H9 (cell line): ENCODE measurements around the gene HOXD8. TPM values are rescaled to one million over a fixed set of nuclear protein-coding genes. Genes with fewer than 3 reads are reported as not detected.

Source experiments
- DNase-seq: peaks from one replicate; pipeline ENCODE4 v3.0.0-alpha.2; 2017
- H2AFZ ChIP-seq: one replicate; pipeline ENCODE4 v1.6.1; 2013; ENCODE audit warnings: mild to moderate bottlenecking, low read length, control low read depth, moderate library complexity
- H2AK5ac ChIP-seq: 2 replicates; pipeline ENCODE4 v1.6.1; 2013; ENCODE audit warnings: low read length, control low read depth, mixed read lengths; ENCODE audit not compliant: insufficient read length
- H2BK120ac ChIP-seq: one replicate; pipeline ENCODE4 v1.6.1; 2013; ENCODE audit warnings: low read depth, mild to moderate bottlenecking, low read length, control low read depth, inconsistent platforms; ENCODE audit not compliant: poor library complexity, severe bottlenecking
- H2BK12ac ChIP-seq: 2 replicates; pipeline ENCODE4 v1.6.1; 2013; ENCODE audit warnings: low read length, control low read depth, mixed read lengths, low read depth; ENCODE audit not compliant: insufficient read length
- H2BK15ac ChIP-seq: 2 replicates; pipeline ENCODE4 v1.6.1; 2013; ENCODE audit warnings: low read depth, low read length, control low read depth
- H2BK20ac ChIP-seq: one replicate; pipeline ENCODE4 v1.6.1; 2013; ENCODE audit warnings: low read depth, mild to moderate bottlenecking, low read length, control low read depth, inconsistent platforms; ENCODE audit not compliant: poor library complexity, severe bottlenecking
- H2BK5ac ChIP-seq: 2 replicates; pipeline ENCODE4 v1.6.1; 2013; ENCODE audit warnings: low read length, control low read depth, mixed read lengths; ENCODE audit not compliant: insufficient read length
- H3K14ac ChIP-seq: 2 replicates; pipeline ENCODE4 v1.6.1; 2013; ENCODE audit warnings: low read length, control low read depth; ENCODE audit not compliant: insufficient read depth
- H3K18ac ChIP-seq: 2 replicates; pipeline ENCODE4 v1.6.1; 2013; ENCODE audit warnings: low read depth, mild to moderate bottlenecking, mixed read lengths, low read length, control low read depth; ENCODE audit not compliant: insufficient read length
- H3K23ac ChIP-seq: 2 replicates; pipeline ENCODE4 v1.6.1; 2013; ENCODE audit warnings: low read length, control low read depth, mixed read lengths, low read depth; ENCODE audit not compliant: insufficient read length
- H3K23me2 ChIP-seq: 2 replicates; pipeline ENCODE4 v1.6.1; 2013; ENCODE audit warnings: low read depth, mild to moderate bottlenecking, mixed read lengths, low read length, control low read depth; ENCODE audit not compliant: insufficient read length, poor library complexity, severe bottlenecking
- H3K27ac ChIP-seq: 2 replicates; pipeline ENCODE4 v1.5.1; 2013; ENCODE audit warnings: low read length, control low read depth, mixed read lengths, low read depth; ENCODE audit not compliant: insufficient read length
- H3K27me3 ChIP-seq: 2 replicates; pipeline ENCODE4 v1.6.1; 2013; ENCODE audit warnings: low read length, control low read depth, inconsistent platforms; ENCODE audit not compliant: insufficient read depth
- H3K4ac ChIP-seq: 2 replicates; pipeline ENCODE4 v1.6.1; 2013; ENCODE audit warnings: low read depth, mild to moderate bottlenecking, control low read depth, inconsistent platforms, low read length, moderate library complexity
- H3K4me1 ChIP-seq: 2 replicates; pipeline ENCODE4 v1.6.1; 2013; ENCODE audit warnings: low read length, control low read depth, inconsistent platforms; ENCODE audit not compliant: insufficient read depth
- H3K4me2 ChIP-seq: 2 replicates; pipeline ENCODE4 v1.6.1; 2013; ENCODE audit warnings: low read length, control low read depth, mixed read lengths; ENCODE audit not compliant: insufficient read length, insufficient read depth
- H3K56ac ChIP-seq: 2 replicates; pipeline ENCODE4 v1.6.1; 2013; ENCODE audit warnings: low read depth, mild to moderate bottlenecking, mixed read lengths, low read length, control low read depth; ENCODE audit not compliant: insufficient read length
- H3K79me1 ChIP-seq: 2 replicates; pipeline ENCODE4 v1.6.1; 2013; ENCODE audit warnings: low read depth, mild to moderate bottlenecking, moderate library complexity, low read length, control low read depth, inconsistent platforms; ENCODE audit not compliant: insufficient read depth, poor library complexity, severe bottlenecking
- H3K79me2 ChIP-seq: 2 replicates; pipeline ENCODE4 v1.6.1; 2013; ENCODE audit warnings: low read length, control low read depth, inconsistent platforms; ENCODE audit not compliant: insufficient read depth
- H3K9ac ChIP-seq: 2 replicates; pipeline ENCODE4 v1.6.1; 2013; ENCODE audit warnings: low read length, control low read depth, mixed read lengths; ENCODE audit not compliant: insufficient read length; ENCODE audit errors: extremely low read depth
- H3K9me3 ChIP-seq: one replicate; pipeline ENCODE4 v1.6.1; 2013; ENCODE audit warnings: low read depth, low read length, inconsistent platforms; ENCODE audit not compliant: control insufficient read depth
- H3T11ph ChIP-seq: one replicate; pipeline ENCODE4 v1.6.1; 2013; ENCODE audit warnings: mild to moderate bottlenecking, low read length, control low read depth, inconsistent platforms
- H4K20me1 ChIP-seq: one replicate; pipeline ENCODE4 v1.6.1; 2013; ENCODE audit not compliant: control insufficient read depth, insufficient read length, insufficient read depth
- H4K5ac ChIP-seq: 2 replicates; pipeline ENCODE4 v1.6.1; 2013; ENCODE audit warnings: low read depth, mild to moderate bottlenecking, mixed read lengths, low read length, control low read depth; ENCODE audit not compliant: insufficient read length
- H4K8ac ChIP-seq: replicated peaks from 2 replicates; pipeline ENCODE4 v1.6.1; 2013; ENCODE audit warnings: low read length, control low read depth, mixed read lengths, low read depth; ENCODE audit not compliant: insufficient read length
- H4K91ac ChIP-seq: 2 replicates; pipeline ENCODE4 v1.6.1; 2013; ENCODE audit warnings: low read depth, mild to moderate bottlenecking, moderate library complexity, mixed read lengths, low read length, control low read depth; ENCODE audit not compliant: insufficient read length
- H3K27ac Mint-ChIP-seq, 3 experiments: 2 replicates in 2 of 3; 3 replicates in 1 of 3; pipeline ENCODE4 v1.8.0; 2020 to 2021; ENCODE audit warnings: mixed read lengths in 3 of 3, mild to moderate bottlenecking in 1 of 3, moderate library complexity in 1 of 3
- H3K27me3 Mint-ChIP-seq: 2 replicates; pipeline ENCODE4 v1.8.0; 2021; ENCODE audit warnings: low read depth, mild to moderate bottlenecking, moderate library complexity, mixed read lengths
- H3K36me3 Mint-ChIP-seq, 3 experiments: 2 replicates in 2 of 3; 3 replicates in 1 of 3; pipeline ENCODE4 v1.8.0; 2020 to 2021; ENCODE audit warnings: low read depth in 3 of 3, mixed read lengths in 3 of 3; ENCODE audit not compliant: insufficient read depth in 1 of 3
- H3K4me1 Mint-ChIP-seq, 2 experiments: 2 replicates each; pipeline ENCODE4 v1.8.0; 2020; ENCODE audit warnings: mixed read lengths in 2 of 2
- H3K4me3 Mint-ChIP-seq, 2 experiments: 2 replicates in 1 of 2; 3 replicates in 1 of 2; pipeline ENCODE4 v1.8.0; 2020 to 2021; ENCODE audit warnings: mild to moderate bottlenecking in 2 of 2, mixed read lengths in 2 of 2, moderate library complexity in 1 of 2
- H3K9me3 Mint-ChIP-seq, 2 experiments: 2 replicates in 1 of 2; 3 replicates in 1 of 2; pipeline ENCODE4 v1.8.0; 2020; ENCODE audit warnings: mild to moderate bottlenecking in 2 of 2, mixed read lengths in 2 of 2, moderate library complexity in 1 of 2
- CTCF ChIP-seq: fragments of 200-600 bp; sonication (generic); conservative IDR thresholded peaks from 3 replicates; pipeline ENCODE4 v1.8.0; 2021; ENCODE audit warnings: antibody characterized with exemption, mild to moderate bottlenecking
- WGBS: extraction: QIAGEN DNeasy Blood & Tissue Kit; methylation state at CpG from one replicate; pipeline ENCODE4 v1.1.7; 2013; ENCODE audit warnings: missing lambda C conversion rate, low lambda C conversion rate, mixed read lengths; ENCODE audit not compliant: insufficient read length; ENCODE audit errors: extremely low coverage; 5-methylcytosine and 5-hydroxymethylcytosine counted together
- total RNA-seq: library from RNA; stranded (reverse); gene quantifications from 2 replicates; pipeline ENCODE4 v1.2.1, GENCODE V29; 2021

HOXD8 gene
- total RNA-seq, 1 experiment from 2014 or later, result not detected

- H3K18ac ChIP-seq, result no peak overlapping the region
- H3K23me2 ChIP-seq, result no peaks in the 10 kb centered on the region
- H3K27ac Mint-ChIP-seq, result no peak overlapping the region
- H3K27ac ChIP-seq, result no peak overlapping the region
- H2BK120ac ChIP-seq, result no peak overlapping the region
- no peak overlapping the region for H2BK15ac ChIP-seq
- H3K79me1 ChIP-seq, result no peaks in the 10 kb centered on the region
- no peak overlapping the region for H3K9ac ChIP-seq
- H3K9me3 Mint-ChIP-seq, result peaks cover 0 to 5% of the 10 kb centered on the region in 2 experiments; a peak in 3 of 5 replicates
- DNase-seq, result no peak
- no peaks in the 10 kb centered on the region; the same call in 1 of the 2 replicates for H3K4me1 ChIP-seq
- peaks cover 100% of the 10 kb centered on the region for H3K27me3 Mint-ChIP-seq
- TF ChIP-seq CTCF, result no peak
- H3K23ac ChIP-seq, result no peak overlapping the region
- H2BK20ac ChIP-seq, result no peak overlapping the region
- no peaks in the 10 kb centered on the region; a peak in 1 of 7 replicates for H3K36me3 Mint-ChIP-seq
- H3K27me3 ChIP-seq, result peaks cover 100% of the 10 kb centered on the region
- H2BK5ac ChIP-seq, result no peak overlapping the region
- H3K9me3 ChIP-seq, result no peaks in the 10 kb centered on the region
- no peak overlapping the region for H2BK12ac ChIP-seq
- peaks cover 6 to 29% of the 10 kb centered on the region in 2 experiments; a peak in 3 of 4 replicates for H3K4me1 Mint-ChIP-seq
- H4K20me1 ChIP-seq, result peaks cover 2% of the 10 kb centered on the region
- H3K56ac ChIP-seq, result no peak overlapping the region
- no peaks in the 10 kb centered on the region for H3K79me2 ChIP-seq
- H2AK5ac ChIP-seq, result no peak overlapping the region
- H3K4me3 Mint-ChIP-seq, result no peak overlapping the region
- no peak overlapping the region for H3K14ac ChIP-seq
- H4K5ac ChIP-seq, result no peak overlapping the region
- no peak overlapping the region for H3T11ph ChIP-seq
- no peak overlapping the region for H2AFZ ChIP-seq
- no peak overlapping the region for H3K4ac ChIP-seq
- H3K4me2 ChIP-seq, result no peak overlapping the region
- H4K8ac ChIP-seq, result no peak overlapping the region
- no CpG with 5 or more reads among the region's 8 CpGs for WGBS
- no peak overlapping the region for H4K91ac ChIP-seq
These were observed 26.8 kb downstream of the HOXD8 start for GRCh38 chr2:176156301-176156806.
